SK-N-SH treated with all-trans-retinoic acid at 6 μM for 48 hours (cell line): ENCODE results near the gene SLC16A12.

ENCODE experiments used
- ATAC-seq: fragments of 200-7000 bp; cut with Tn5 transposase; 3 replicates; pipeline ENCODE4 v1.9.1; 2020; ENCODE audit warnings: mild to moderate bottlenecking, moderate library complexity
- ARNTL ChIP-seq: fragments of 450-650 bp; formaldehyde crosslinking; IDR thresholded peaks from 2 replicates; pipeline ENCODE4 v1.5.0; 2020; ENCODE audit warnings: low read depth, mild to moderate bottlenecking, moderate library complexity, borderline replicate concordance
- CREB5 ChIP-seq: fragments of 250-450 bp; sonication (Bioruptor Pico); IDR thresholded peaks from 2 replicates; pipeline ENCODE4 v1.5.1; 2020; ENCODE audit warnings: low read depth, mild to moderate bottlenecking, moderate library complexity
- CSDC2 ChIP-seq: fragments of 250-450 bp; sonication (Bioruptor Pico); IDR thresholded peaks from 2 replicates; pipeline ENCODE4 v1.5.0; 2020; ENCODE audit warnings: mild to moderate bottlenecking, moderate library complexity
- CSRNP3 ChIP-seq: fragments of 250-450 bp; sonication (Bioruptor Pico); IDR thresholded peaks from 2 replicates; pipeline ENCODE4 v1.5.1; 2021; ENCODE audit warnings: mild to moderate bottlenecking, moderate library complexity
- ISL1 ChIP-seq: fragments of 250-450 bp; sonication (Bioruptor Pico); IDR thresholded peaks from 2 replicates; pipeline ENCODE4 v2.1.2; 2022; ENCODE audit warnings: mild to moderate bottlenecking, moderate library complexity
- OSR1 ChIP-seq: fragments of 250-450 bp; sonication (Bioruptor Pico); IDR thresholded peaks from 2 replicates; pipeline ENCODE4 v1.8.0; 2022; ENCODE audit warnings: moderate library complexity, mild to moderate bottlenecking, inconsistent platforms
- PATZ1 ChIP-seq: fragments of 250-450 bp; sonication (Bioruptor Pico); IDR thresholded peaks from 2 replicates; pipeline ENCODE4 v1.8.0; 2020; ENCODE audit warnings: mild to moderate bottlenecking, moderate library complexity, borderline replicate concordance
- POU6F1 ChIP-seq: fragments of 250-450 bp; sonication (Bioruptor Pico); IDR thresholded peaks from 2 replicates; pipeline ENCODE4 v1.8.0; 2021; ENCODE audit warnings: low read depth, mild to moderate bottlenecking, moderate library complexity, borderline replicate concordance
- PPARA ChIP-seq: fragments of 250-450 bp; sonication (Bioruptor Pico); IDR thresholded peaks from 2 replicates; pipeline ENCODE4 v1.5.0; 2020; ENCODE audit warnings: mild to moderate bottlenecking, borderline replicate concordance
- RARB ChIP-seq: fragments of 250-450 bp; sonication (Bioruptor Pico); IDR thresholded peaks from 2 replicates; pipeline ENCODE4 v1.8.0; 2021; ENCODE audit warnings: mild to moderate bottlenecking, moderate library complexity
- SNAI2 ChIP-seq: fragments of 250-450 bp; sonication (Bioruptor Pico); IDR thresholded peaks from 2 replicates; pipeline ENCODE4 v1.5.0; 2020; ENCODE audit warnings: mild to moderate bottlenecking, moderate library complexity
- TCF4 ChIP-seq: fragments of 250-450 bp; sonication (Bioruptor Pico); IDR thresholded peaks from 2 replicates; pipeline ENCODE4 v1.8.0; 2021; ENCODE audit warnings: mild to moderate bottlenecking, moderate library complexity, borderline replicate concordance
- TSHZ2 ChIP-seq: fragments of 250-450 bp; sonication (Bioruptor Pico); IDR thresholded peaks from 2 replicates; pipeline ENCODE4 v1.5.0; 2020; ENCODE audit warnings: mild to moderate bottlenecking, moderate library complexity
- ZC3H10 ChIP-seq: fragments of 250-450 bp; sonication (Bioruptor Pico); IDR thresholded peaks from 2 replicates; pipeline ENCODE4 v1.5.1; 2021; ENCODE audit warnings: mild to moderate bottlenecking, moderate library complexity
- ZFP3 ChIP-seq: fragments of 250-450 bp; sonication (Bioruptor Pico); IDR thresholded peaks from 2 replicates; pipeline ENCODE4 v1.5.0; 2020; ENCODE audit warnings: mild to moderate bottlenecking, moderate library complexity
- ZFP30 ChIP-seq: fragments of 450-650 bp; formaldehyde crosslinking; IDR thresholded peaks from 2 replicates; pipeline ENCODE4 v1.5.0; 2022; ENCODE audit warnings: mild to moderate bottlenecking, moderate library complexity
- ZNF565 ChIP-seq: fragments of 450-650 bp; formaldehyde crosslinking; conservative IDR thresholded peaks from 2 replicates; pipeline ENCODE4 v1.5.0; 2020; ENCODE audit warnings: low read depth, mild to moderate bottlenecking, moderate library complexity
- ZNF70 ChIP-seq: fragments of 450-650 bp; formaldehyde crosslinking; IDR thresholded peaks from 2 replicates; pipeline ENCODE4 v1.5.0; 2020; ENCODE audit warnings: mild to moderate bottlenecking, moderate library complexity
- ZNF8 ChIP-seq: fragments of 450-650 bp; formaldehyde crosslinking; IDR thresholded peaks from 2 replicates; pipeline ENCODE4 v1.5.0; 2020; ENCODE audit warnings: mild to moderate bottlenecking, moderate library complexity

Gene SLC16A12

GRCh38 chr10:89494575-89494974 is 40.8 kb downstream of the SLC16A12 start:
- no peak for TF ChIP-seq CSDC2
- TF ChIP-seq ZNF70 (CRISPR knock-in tag): no peak
- TF ChIP-seq CSRNP3 (CRISPR knock-in tag): no peak
- TF ChIP-seq POU6F1 (CRISPR knock-in tag): no peak
- no peak for TF ChIP-seq PATZ1
- no peak for TF ChIP-seq ZC3H10
- no peak for TF ChIP-seq ZNF565
- no peak for TF ChIP-seq ZFP3 (CRISPR knock-in tag)
- no peak for TF ChIP-seq ZFP30
- no peak for TF ChIP-seq ISL1
- no peak for TF ChIP-seq ZNF8 (CRISPR knock-in tag)
- no peak for TF ChIP-seq TCF4 (CRISPR knock-in tag)
- no peak for TF ChIP-seq OSR1
- no peak for TF ChIP-seq PPARA (CRISPR knock-in tag)
- no peak for ATAC-seq

GRCh38 chr10:89494068-89494467 is 41.3 kb downstream of the SLC16A12 start:
- no peak for ATAC-seq

More at GRCh38 chr10:89494068-89494467, 41.3 kb downstream of the SLC16A12 start:
- no peak for TF ChIP-seq OSR1
- TF ChIP-seq CSRNP3 (CRISPR knock-in tag): no peak
- no peak for TF ChIP-seq TCF4 (CRISPR knock-in tag)
- no peak for TF ChIP-seq TSHZ2
- no peak for TF ChIP-seq ARNTL (CRISPR knock-in tag)
- TF ChIP-seq SNAI2: no peak
- no peak for TF ChIP-seq CREB5 (CRISPR knock-in tag)
- TF ChIP-seq ISL1: no peak
- TF ChIP-seq ZFP3 (CRISPR knock-in tag): no peak
- TF ChIP-seq ZNF8 (CRISPR knock-in tag): no peak
- no peak for TF ChIP-seq RARB
- TF ChIP-seq ZNF70 (CRISPR knock-in tag): no peak
